HG03025 (cell line): Measurements from ENCODE around the gene ADISSP.
A peak's percentile ranks its signal among the peaks of the same experiment; 100 is the strongest.

Experiments
- ATAC-seq: cut with Tn5 transposase; IDR thresholded peaks from one replicate; pipeline ENCODE4 v1.9.1; 2021; ENCODE audit warnings: mild to moderate bottlenecking, moderate library complexity; ENCODE audit not compliant: unreplicated experiment, low FRiP score

The ADISSP gene

DNA sequence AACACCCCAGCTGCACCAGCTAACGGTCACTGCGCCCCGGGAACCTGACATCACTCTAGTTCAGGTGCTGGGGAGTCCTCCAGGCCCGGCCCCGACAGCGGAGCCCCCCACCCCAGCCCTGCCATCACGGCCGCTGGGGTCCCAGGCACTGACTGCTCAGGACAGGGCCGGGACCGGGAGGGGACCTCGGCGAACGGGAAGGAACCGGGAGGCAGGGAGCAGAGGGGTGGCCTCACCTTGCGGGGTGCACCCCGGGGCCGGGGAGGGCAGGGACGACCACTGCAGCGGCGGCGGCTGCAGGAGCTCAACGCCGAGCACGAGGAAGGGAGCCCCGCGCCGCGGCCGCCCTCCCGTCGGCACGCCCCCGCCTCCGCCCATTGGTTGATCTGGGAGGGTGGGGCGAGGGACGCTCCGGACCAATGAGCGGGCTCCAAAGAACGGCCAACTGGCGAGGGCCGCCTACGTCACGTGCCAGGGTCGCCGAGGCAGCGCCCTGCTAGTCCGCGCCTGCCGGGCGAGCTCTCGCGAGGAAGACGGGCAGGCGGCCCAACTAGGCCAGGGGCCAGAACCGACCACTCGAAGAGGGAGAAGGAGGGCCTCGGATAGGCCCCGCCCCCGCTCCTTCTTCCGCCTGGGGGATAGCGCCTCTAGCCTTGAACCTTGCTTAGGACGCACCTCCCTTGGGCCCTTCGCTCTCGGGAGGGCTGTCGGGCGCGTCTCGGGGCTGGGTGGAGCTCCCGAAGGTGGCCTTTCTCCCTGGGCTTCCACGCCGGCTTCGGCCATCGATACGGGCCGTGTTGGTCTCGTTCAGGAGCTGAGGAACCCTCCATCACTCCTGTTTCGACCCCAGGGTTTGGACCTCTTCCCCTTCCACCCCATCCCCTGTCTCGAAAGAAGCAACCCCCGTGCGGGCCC, at the start of gene ADISSP:
TSS of gene ADISSP (minus strand) at position 327 of the 915 bp plus-strand sequence. CDS start 7,653 bp downstream, outside the sequence.
- peak; percentile 83 for ATAC-seq

DNA sequence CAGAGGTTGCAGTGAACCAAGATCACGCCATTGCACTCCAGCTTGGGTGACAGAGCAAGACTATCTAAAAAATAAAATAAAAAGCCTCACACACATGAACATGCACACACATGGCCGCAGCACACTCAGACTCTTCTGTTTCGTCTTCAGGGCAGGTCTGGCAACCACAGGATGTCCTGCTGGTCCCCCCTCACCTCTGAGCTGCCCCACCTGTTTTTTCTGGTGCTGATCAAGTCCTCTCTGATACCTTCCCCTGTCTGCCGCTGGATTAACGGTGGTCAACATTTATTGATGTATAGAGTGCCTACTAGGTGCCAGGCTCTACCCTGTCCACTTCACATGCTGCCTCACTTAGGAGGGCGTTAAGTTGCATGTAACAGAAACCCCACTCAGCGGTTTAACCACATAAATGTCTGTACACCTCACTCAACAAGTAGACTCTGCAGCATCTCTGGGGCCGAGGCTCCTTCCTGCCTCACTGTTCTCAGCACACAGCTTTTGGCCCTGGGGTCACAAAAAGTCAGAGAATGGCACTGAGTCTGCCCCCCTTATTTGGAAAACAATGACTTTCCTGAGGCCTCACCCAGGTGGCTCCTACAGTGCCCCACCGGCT, 48.3 kb upstream of the ADISSP start:
- ATAC-seq: no peak

DNA sequence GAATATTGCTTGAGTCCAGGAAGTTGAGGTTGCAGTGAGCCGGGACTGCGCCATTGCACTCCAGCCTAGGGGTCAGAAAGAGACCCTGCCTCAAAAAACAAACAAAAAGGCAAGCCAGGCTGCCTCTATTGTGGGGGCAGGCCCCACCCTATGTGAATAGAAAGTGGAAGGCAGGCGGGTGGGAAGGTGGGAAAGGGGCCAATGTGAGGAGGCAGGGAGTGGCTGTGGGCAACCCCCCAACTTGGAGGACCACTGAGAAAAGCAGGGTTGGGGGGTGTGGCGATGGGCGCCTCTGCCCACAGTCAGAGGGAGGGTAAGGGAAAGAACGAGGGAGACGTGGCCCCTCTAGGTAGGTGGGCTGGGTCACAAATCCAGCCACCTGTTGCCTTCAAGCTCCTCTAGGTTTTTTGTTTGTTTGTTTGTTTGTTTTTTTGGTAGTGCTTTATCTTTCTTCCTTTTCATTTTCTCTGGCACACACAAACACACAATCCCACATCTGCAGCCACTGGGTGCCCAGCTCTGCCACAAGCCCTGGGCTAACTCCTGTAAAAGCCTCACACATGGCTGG, 47.5 kb upstream of the ADISSP start:
- no peak for ATAC-seq

DNA sequence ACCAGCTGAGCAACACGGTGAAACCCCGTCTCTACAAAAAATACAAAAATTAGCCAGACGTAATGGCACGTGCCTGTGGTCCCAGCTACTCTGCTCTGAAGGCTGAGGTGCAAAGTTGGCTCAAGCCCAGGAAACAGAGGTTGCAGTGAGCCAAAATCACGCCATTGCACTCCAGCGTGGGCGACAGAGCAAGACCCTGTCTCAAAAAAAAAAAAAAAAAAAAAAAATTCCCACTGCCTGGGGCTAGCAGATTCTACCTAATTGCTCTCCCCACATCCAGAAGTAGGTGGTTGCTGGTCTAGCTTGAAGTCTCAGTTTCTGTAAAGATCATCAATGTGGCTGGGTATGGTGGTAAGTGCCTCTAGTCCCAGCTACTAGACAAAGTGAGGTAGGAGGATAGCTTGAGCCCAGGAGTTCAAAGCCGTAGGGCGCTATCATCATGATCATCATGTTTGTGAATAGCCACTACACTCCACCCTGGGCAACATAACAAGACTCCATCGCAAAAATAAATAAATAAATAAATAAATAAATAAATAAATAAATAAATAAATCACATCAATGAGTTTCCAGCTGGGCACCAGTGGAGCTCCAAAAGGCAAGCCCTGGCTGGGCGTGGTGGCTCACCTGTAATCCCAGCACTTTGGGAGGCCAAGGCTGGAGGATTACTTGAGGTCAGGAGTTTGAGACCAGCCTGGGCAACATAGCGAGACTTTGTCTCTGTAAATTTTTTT, 46.5 kb upstream of the ADISSP start:
- ATAC-seq: no peak

DNA sequence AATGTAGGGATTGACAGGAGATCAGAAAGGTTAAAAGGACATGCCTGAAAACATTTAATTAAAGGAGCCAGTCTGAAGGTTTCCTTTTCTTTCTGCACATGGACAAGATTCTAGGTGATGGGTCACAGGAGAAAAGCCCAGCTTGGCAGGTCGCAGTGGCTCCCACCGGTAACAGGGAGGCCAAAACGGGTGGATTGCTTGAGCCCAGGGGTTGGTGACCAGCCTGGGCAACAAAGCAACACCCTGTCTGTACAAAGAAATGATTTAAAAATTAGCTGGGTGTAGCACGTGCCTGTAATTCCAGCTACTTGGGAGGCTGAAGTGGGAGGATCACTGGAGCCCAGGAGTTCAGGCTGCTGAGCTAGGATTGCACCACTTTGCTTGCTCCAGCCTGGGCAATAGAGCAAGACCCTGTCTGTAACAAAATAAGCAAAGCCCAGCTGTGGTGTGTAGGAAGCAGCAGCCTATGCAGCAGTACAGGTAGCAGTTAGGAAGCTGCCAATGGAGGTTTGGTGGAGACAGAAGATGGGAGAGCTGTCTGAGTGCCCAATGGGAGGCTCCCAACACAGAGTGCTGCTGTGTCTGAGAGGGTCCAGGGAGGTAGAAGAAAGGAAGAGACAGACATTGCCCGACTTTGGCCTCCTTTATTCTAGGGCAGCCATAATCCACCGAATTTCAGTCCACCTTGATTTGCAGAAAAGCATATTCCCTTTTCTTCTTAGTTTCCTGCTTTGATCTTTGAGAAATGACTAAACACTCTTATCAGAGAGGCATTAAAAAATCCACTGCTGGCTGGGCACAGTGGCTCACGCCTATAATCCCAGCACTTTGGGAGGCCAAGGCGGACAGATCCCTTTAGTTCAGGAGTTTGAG, 45.7 kb upstream of the ADISSP start:
- ATAC-seq: no peak

DNA sequence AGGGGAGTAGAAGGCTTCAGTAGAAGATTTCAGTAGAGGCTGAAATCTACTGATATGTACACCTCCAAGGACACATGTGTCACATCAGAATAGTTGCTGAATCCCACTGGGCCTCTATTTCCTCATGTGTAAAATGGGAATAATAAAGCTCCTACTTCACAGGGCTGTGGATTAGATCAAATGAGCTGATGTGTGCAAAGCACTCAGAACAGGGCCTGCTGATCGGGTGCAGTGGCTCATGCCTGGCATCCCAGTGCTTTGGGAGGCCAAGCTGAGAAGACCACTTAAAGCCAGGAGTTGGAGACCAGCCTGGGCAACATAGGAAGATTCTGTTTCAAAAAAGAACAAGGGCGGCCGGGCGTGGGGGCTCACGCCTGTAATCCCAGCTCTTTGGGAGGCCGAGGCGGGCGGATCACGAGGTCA, 44.7 kb upstream of the ADISSP start:
- ATAC-seq: no peak

DNA sequence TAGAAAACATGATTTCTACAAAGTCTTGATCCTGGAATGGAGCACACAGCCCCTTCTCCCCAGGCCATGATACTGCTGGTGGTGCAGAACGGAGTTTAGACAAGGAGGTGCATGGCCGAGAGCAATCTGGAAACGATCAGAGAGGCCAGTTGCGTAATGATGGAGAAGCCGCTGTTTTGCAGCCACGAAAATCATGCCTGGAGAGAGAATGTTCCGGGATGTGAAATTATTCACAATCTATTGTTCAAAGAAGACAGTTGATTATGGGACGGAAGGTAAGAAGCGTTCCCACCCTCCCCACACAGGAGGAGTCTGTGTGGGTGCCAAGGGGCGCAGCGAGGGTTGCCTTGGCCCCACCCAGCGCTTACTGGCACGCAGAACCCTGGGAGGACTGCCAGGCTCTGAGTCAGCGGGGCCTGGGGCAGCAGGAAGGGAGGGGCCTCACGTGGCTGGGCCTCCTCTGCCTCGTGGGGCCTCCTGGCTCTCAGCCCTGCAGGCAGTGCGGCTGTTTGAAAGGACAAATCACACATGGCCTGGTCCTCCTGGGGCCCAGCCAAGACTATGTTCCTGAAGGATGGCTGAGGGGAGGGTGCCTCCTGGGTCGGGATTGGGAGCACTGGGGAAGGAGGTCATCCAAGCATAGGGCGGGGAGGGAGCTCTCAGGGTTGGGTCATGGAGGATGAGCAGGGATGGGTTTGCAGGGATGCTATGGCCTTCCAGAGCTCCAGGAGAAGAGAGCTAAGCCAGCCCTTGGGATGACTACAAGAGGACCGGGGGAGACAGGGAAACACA, 44.1 kb upstream of the ADISSP start:
- no peak for ATAC-seq

DNA sequence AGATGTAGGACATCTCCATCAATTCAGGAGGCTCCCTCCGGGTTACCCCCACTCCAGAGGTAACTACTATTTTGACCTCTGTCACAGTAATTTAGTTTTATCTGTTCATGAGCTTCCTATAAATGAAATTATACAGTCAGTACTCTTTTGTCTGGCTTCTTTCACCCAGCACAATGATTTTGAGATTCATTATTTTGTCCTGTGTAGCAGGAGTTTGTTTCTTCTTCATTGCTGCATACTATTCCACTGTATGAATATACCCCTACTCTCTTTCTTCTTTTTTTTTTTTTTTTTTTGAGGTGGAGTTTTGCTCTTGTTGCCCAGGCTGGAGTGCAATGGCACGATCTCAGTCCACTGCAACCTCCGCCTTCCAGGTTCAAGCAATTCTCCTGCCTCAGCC, 41.0 kb upstream of the ADISSP start:
- ATAC-seq: no peak

DNA sequence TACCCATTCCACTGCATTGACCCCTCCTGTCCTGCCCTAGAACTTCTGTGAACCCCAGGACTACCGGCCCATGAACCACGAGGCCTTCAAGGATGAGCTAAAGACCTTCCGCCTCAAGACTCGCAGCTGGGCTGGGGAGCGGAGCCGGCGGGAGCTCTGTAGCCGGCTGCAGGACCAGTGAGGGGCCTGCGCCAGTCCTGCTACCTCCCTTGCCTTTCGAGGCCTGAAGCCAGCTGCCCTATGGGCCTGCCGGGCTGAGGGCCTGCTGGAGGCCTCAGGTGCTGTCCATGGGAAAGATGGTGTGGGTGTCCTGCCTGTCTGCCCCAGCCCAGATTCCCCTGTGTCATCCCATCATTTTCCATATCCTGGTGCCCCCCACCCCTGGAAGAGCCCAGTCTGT, 37.2 kb upstream of the ADISSP start:
- no peak for ATAC-seq

DNA sequence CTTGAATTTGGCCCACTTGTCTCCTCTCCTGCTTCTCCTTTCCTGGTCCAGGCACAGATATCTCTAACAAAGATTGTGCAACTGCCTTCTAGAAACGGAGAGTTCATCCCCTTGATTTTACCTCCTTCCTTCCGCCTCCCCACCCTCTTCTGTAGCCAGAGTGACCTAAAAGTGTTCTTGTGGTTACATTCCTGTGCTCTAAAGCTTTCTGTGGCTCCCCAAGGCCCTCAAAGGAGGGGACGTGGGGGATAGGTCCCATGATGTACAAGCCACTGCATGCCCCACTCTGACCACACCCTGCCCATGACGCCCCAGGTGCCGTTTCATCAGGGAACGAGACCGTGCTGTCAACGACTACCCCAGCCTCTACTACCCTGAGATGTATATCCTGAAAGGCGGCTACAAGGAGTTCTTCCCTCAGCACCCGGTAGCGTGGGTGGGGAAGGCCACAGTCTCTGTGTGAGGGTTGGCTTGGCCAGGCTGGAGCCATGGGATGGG, 36.8 kb upstream of the ADISSP start:
- ATAC-seq: no peak

DNA sequence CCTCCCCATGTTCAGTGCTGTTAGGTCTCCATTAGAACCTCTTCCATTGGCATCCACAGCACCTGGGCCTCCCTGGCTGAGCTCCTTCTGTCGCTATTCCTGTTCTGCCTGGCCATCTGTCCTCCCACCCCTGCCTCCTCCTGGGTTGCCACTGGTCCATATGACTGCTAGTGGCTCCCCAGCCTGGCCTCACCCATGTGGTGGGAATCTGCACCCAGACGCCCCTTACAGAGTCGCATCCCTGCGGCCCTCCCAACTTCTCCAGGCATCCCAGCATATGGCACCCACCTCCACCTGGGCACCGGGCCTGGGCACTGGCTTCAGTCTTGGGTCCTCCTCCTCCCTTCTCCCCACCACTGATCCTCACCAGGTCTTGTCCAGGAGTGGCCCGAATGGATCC, 36.3 kb upstream of the ADISSP start:
- no peak for ATAC-seq

DNA sequence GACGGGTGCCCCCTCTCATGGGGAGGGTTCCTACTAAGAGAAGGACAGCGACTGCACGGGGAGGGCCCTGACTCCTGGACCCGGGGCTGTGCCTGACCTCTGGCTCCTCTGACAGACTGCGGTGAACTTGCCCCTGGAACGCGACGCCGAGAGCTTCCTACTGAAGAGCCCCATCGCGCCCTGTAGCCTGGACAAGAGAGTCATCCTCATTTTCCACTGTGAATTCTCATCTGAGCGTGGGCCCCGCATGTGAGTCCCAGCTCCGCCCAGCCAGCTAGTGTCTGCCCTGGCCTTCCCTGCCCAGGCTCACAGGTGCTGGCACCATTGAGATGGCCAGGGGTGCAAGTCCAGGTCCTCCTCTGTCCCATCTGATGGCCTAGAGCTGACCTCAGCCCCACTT, 35.7 kb upstream of the ADISSP start:
- no peak for ATAC-seq

DNA sequence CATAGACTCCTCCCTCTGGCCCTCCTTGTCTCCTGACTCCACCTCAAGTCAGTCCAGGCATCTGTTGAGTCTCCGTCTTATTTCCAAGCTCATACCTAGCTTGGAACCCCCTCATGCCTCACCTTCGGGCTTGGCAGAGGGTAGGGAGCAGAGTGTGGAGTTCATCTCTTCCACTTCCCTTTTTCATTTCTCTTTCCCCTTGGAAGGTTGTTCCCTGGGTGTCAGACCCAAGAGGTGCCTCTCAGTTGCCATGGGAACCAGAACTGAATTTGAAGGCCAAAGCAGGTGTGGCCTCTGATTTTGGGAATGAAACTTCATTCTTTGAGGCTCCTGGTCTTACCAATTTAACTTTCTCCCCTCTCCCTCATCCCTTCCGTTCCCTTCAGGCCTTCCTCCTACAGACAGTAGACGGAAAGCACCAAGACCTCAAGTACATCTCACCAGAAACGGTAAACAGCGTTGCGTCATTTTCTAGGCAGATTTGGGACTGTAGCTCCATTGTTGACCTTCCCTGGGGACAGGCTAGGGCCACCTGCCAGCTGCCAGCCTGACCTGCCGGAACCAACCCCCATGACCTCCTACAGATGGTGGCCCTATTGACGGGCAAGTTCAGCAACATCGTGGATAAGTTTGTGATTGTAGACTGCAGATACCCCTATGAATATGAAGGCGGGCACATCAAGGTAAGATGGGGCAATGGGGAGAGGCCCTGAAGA, 35.1 kb upstream of the ADISSP start:
- ATAC-seq: no peak

DNA sequence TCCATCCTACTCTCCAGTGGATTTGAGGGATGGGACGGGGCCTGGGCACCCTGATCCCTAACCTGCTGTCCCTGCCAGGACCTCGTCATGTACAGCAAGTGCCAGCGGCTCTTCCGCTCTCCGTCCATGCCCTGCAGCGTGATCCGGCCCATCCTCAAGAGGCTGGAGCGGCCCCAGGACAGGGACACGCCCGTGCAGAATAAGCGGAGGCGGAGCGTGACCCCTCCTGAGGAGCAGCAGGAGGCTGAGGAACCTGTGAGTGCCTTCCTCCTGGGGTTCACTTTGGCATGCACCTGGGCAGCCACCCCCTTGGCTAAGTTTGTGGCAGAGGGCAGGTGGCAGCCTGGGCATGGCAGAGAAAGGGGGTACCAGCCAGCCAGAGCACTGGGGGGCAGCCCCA, 34.3 kb upstream of the ADISSP start:
- no peak for ATAC-seq

DNA sequence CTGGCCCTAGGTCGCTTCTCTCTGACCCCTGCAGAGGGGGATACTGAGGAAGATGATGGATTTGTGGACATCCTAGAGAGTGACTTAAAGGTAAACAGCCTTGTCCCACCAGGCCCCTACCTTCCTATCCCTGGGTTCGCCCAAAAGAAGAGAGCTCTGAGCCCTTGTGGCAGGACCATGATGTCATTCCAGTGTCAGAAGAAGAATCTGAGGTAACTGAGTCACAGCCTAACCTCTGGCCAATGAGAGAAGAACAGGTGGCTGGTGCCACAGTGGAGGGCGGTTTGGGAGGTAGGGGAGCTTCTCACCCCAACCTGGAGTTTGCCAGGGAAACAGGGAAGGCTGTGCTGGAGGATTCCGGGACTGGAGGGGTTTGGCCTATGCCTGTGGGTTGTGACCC, 33.7 kb upstream of the ADISSP start:
- no peak for ATAC-seq

DNA sequence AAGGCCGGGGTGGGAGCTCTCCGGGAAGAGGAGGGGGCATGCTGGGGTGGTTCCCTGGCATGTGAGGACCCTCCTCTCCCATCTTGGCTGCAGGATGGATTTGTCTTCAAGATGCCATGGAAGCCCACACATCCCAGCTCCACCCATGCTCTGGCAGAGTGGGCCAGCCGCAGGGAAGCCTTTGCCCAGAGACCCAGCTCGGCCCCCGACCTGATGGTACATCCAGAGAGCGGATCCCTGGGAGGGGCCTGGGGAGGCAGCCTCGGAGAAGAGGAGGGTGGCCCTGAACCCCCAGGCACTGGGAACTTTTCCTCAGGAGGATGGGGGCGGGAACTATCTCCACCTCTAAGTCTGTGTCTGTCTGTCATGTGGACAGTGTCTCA, 33.3 kb upstream of the ADISSP start:
- ATAC-seq: no peak

DNA sequence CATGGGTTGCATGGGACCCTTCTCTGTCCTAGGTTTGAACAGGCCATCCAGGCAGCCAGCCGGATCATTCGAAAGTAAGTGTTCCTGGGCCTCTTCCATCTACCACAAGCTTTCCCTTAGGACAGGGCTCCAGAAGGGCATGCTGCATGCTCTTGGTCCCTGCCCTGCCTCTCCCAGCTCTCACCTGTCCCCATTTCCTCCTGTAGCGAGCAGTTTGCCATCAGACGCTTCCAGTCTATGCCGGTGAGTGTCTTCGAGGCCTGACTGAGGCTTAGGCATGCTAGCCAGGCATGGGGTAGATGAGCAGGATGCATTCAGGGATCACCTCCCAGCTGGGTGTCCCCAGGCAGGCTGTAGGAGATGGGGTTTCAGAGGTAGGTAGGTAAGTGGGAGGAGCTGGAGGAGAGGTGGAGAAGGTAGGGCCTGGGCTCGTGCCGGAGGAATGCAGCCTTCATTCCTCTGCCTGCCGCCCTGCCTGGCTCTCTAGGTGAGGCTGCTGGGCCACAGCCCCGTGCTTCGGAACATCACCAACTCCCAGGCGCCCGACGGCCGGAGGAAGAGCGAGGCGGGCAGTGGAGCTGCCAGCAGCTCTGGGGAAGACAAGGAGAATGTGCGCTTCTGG, 32.8 kb upstream of the ADISSP start:
- ATAC-seq: no peak

DNA sequence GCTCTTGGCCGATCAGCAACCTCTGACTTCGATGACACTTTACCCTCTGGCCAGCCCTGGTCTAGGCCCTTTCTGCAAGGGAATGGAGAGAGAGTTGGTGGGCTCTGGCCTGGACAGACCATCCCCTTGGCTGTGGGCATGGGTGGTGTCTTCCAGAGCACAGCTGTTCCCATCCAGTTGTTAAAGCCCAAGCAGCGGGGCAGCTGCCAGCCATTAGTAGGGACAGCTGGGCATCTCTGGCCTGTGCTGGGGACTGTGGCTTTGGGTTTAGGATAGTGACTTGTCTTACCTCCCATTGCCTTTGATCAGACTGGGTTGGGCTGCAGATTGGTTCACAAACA, 31.3 kb upstream of the ADISSP start:
- no peak for ATAC-seq
